ENCODE measurements around the gene ADAMTSL5. TPM values are rescaled to one million over a fixed set of nuclear protein-coding genes. Genes with fewer than 3 reads are reported as not detected.
A peak's percentile ranks its signal among the peaks of the same experiment; 100 is the strongest.

ADAMTSL5 gene
- total RNA-seq, 1 donor from 2014 or later: 3.6 TPM

GRCh38 chr19:1516395-1516753 lies 3.6 kb upstream of the ADAMTSL5 start:
- Mint-ChIP-seq H3K36me3 (ENCODE audit: low read depth) (no peaks in the 10 kb centered on the region), H3K4me1 (ENCODE audit: low read depth) (no peaks in the 10 kb centered on the region), H3K27me3 (ENCODE audit: insufficient read depth) (peaks cover 2% of the 10 kb centered on the region), H3K27ac (no peak overlapping the region), H3K4me3 (no peak overlapping the region), H3K9me3 (no peaks in the 10 kb centered on the region)
- intact Hi-C loops (cut with micrococcal nuclease): no loop called here
- no peak for DNase-seq (ENCODE audit: low spot score)

- Mint-ChIP-seq H3K9me3 (no peaks in the 10 kb centered on the region), H3K27ac (no peak overlapping the region), H3K4me3 (no peak overlapping the region), H3K4me1 (ENCODE audit: low read depth) (no peaks in the 10 kb centered on the region), H3K27me3 (ENCODE audit: insufficient read depth) (peaks cover 8% of the 10 kb centered on the region), H3K36me3 (ENCODE audit: low read depth) (no peaks in the 10 kb centered on the region)
- no peak for DNase-seq (ENCODE audit: low spot score)
- intact Hi-C loops (cut with micrococcal nuclease): loop anchor here (5.0 kb wide), 1 partner anchor 238 kb away; the partner anchor contains the start of gene FAM174C
Measured at GRCh38 chr19:1514986-1515721, 2.3 kb upstream of the ADAMTSL5 start.

- Mint-ChIP-seq H3K27ac (no peak overlapping the region), H3K9me3 (no peaks in the 10 kb centered on the region), H3K36me3 (ENCODE audit: low read depth) (no peaks in the 10 kb centered on the region), H3K4me3 (no peak overlapping the region), H3K27me3 (ENCODE audit: insufficient read depth) (peaks cover 12% of the 10 kb centered on the region), H3K4me1 (ENCODE audit: low read depth) (no peaks in the 10 kb centered on the region)
- intact Hi-C loops (cut with micrococcal nuclease): loop anchor here (5.0 kb wide), 1 partner anchor 237 kb away; the partner anchor contains the start of gene FAM174C
- DNase-seq (ENCODE audit: low spot score): no peak
Measured at GRCh38 chr19:1514295-1514661, 1.5 kb upstream of the ADAMTSL5 start.

GRCh38 chr19:1513499-1514294 lies 878 bp upstream of the ADAMTSL5 start:
- Mint-ChIP-seq H3K9me3 (no peaks in the 10 kb centered on the region), H3K27ac (no peak overlapping the region), H3K4me3 (no peak overlapping the region), H3K27me3 (ENCODE audit: insufficient read depth) (peaks cover 12% of the 10 kb centered on the region), H3K4me1 (ENCODE audit: low read depth) (no peaks in the 10 kb centered on the region), H3K36me3 (ENCODE audit: low read depth) (peaks cover under 1% of the 10 kb centered on the region)
- intact Hi-C loops (cut with micrococcal nuclease): loop anchor here (1.0 to 5.0 kb wide), 4 partner anchors 23 to 236 kb away; partner anchors contain the start of genes C19orf25, FAM174C and PCSK4
- peak; percentile 57 for DNase-seq (ENCODE audit: low spot score)

- Mint-ChIP-seq H3K4me3 (peak overlapping the region; percentile 71), H3K4me1 (ENCODE audit: low read depth) (peaks cover 6% of the 10 kb centered on the region), H3K36me3 (ENCODE audit: low read depth) (peaks cover 2% of the 10 kb centered on the region), H3K9me3 (peaks cover 4% of the 10 kb centered on the region), H3K27ac (no peak overlapping the region), H3K27me3 (ENCODE audit: insufficient read depth) (peaks cover 16% of the 10 kb centered on the region)
- intact Hi-C loops (cut with micrococcal nuclease): loop anchor here (2.0 to 5.0 kb wide), 2 partner anchors 67 to 234 kb away; partner anchors contain the start of gene FAM174C
- no peak for DNase-seq (ENCODE audit: low spot score)
Measured at GRCh38 chr19:1511318-1512317, 1.2 kb downstream of the ADAMTSL5 start.

- Mint-ChIP-seq H3K9me3 (peaks cover 4% of the 10 kb centered on the region), H3K4me1 (ENCODE audit: low read depth) (peaks cover 6% of the 10 kb centered on the region), H3K36me3 (ENCODE audit: low read depth) (peaks cover 2% of the 10 kb centered on the region), H3K27me3 (ENCODE audit: insufficient read depth) (peaks cover 16% of the 10 kb centered on the region), H3K4me3 (no peak overlapping the region), H3K27ac (no peak overlapping the region)
- intact Hi-C loops (cut with micrococcal nuclease): loop anchor here (5.0 kb wide), 1 partner anchor 234 kb away; the partner anchor contains the start of gene FAM174C
- no peak for DNase-seq (ENCODE audit: low spot score)
Measured at GRCh38 chr19:1510807-1511206, 2.0 kb downstream of the ADAMTSL5 start.

GRCh38 chr19:1510442-1510806 lies 2.4 kb downstream of the ADAMTSL5 start:
- Mint-ChIP-seq H3K27ac (no peak overlapping the region), H3K4me3 (no peak overlapping the region), H3K36me3 (ENCODE audit: low read depth) (peaks cover 2% of the 10 kb centered on the region), H3K4me1 (ENCODE audit: low read depth) (peaks cover 6% of the 10 kb centered on the region), H3K9me3 (peaks cover 4% of the 10 kb centered on the region), H3K27me3 (ENCODE audit: insufficient read depth) (peaks cover 16% of the 10 kb centered on the region)
- no peak for DNase-seq (ENCODE audit: low spot score)
- intact Hi-C loops (cut with micrococcal nuclease): loop anchor here (5.0 kb wide), 1 partner anchor 233 kb away; the partner anchor contains the start of gene FAM174C

- peaks cover 17% of the 10 kb centered on the region for H3K27me3 Mint-ChIP-seq (ENCODE audit: insufficient read depth)
- H3K36me3 Mint-ChIP-seq (ENCODE audit: low read depth): peaks cover 2% of the 10 kb centered on the region
- peaks cover 4% of the 10 kb centered on the region for H3K9me3 Mint-ChIP-seq
- no peak overlapping the region for H3K4me3 Mint-ChIP-seq
- no peak overlapping the region for H3K27ac Mint-ChIP-seq
- no peak for DNase-seq (ENCODE audit: low spot score)
- intact Hi-C loops (cut with micrococcal nuclease): loop anchor here (5.0 kb wide), 1 partner anchor 233 kb away; the partner anchor contains the start of gene FAM174C
- H3K4me1 Mint-ChIP-seq (ENCODE audit: low read depth): peaks cover 6% of the 10 kb centered on the region
Measured at GRCh38 chr19:1509602-1510441, 3.0 kb downstream of the ADAMTSL5 start.

GRCh38 chr19:1508507-1508856 lies 4.3 kb downstream of the ADAMTSL5 start:
- H3K4me3 Mint-ChIP-seq: no peak overlapping the region
- H3K36me3 Mint-ChIP-seq (ENCODE audit: low read depth): peaks cover 2% of the 10 kb centered on the region
- peaks cover 4% of the 10 kb centered on the region for H3K9me3 Mint-ChIP-seq
- peaks cover 20% of the 10 kb centered on the region for H3K27me3 Mint-ChIP-seq (ENCODE audit: insufficient read depth)
- H3K27ac Mint-ChIP-seq: no peak overlapping the region
- peaks cover 6% of the 10 kb centered on the region for H3K4me1 Mint-ChIP-seq (ENCODE audit: low read depth)
- DNase-seq (ENCODE audit: low spot score): no peak
- intact Hi-C loops (cut with micrococcal nuclease): loop anchor here (1.0 kb wide), 1 partner anchor 18 kb away; the partner anchor contains the start of gene PCSK4

- Mint-ChIP-seq H3K9me3 (peaks cover 4% of the 10 kb centered on the region), H3K4me3 (peak overlapping the region; percentile 80), H3K27me3 (ENCODE audit: insufficient read depth) (peaks cover 22% of the 10 kb centered on the region), H3K36me3 (ENCODE audit: low read depth) (peaks cover 2% of the 10 kb centered on the region), H3K27ac (peak overlapping the region; percentile 77), H3K4me1 (ENCODE audit: low read depth) (peaks cover 6% of the 10 kb centered on the region)
- intact Hi-C loops (cut with micrococcal nuclease): loop anchor here (1.0 kb wide), 2 partner anchors 18 to 29 kb away; partner anchors contain the start of genes C19orf25 and PCSK4
- peak; percentile 82 for DNase-seq (ENCODE audit: low spot score)
Measured at GRCh38 chr19:1507763-1508506, 4.9 kb downstream of the ADAMTSL5 start.

GRCh38 chr19:1507192-1507660 lies 5.6 kb downstream of the ADAMTSL5 start:
- peaks cover 26% of the 10 kb centered on the region for H3K27me3 Mint-ChIP-seq (ENCODE audit: insufficient read depth)
- no peak overlapping the region for H3K4me3 Mint-ChIP-seq
- peaks cover 4% of the 10 kb centered on the region for H3K9me3 Mint-ChIP-seq
- H3K27ac Mint-ChIP-seq: no peak overlapping the region
- H3K4me1 Mint-ChIP-seq (ENCODE audit: low read depth): peaks cover 6% of the 10 kb centered on the region
- peaks cover 2% of the 10 kb centered on the region for H3K36me3 Mint-ChIP-seq (ENCODE audit: low read depth)
- intact Hi-C loops (cut with micrococcal nuclease): loop anchor here (1.0 kb wide), 1 partner anchor 28 kb away; the partner anchor contains the start of gene C19orf25
- no peak for DNase-seq (ENCODE audit: low spot score)
